ENCODE measurements around the gene GRIP1. TPM values are rescaled to one million over a fixed set of nuclear protein-coding genes. Genes with fewer than 3 reads are reported as not detected.

GRIP1 gene
- total and polyA plus RNA-seq, 2 donors, result 0.71 to 3.9 TPM

GRCh38 chr12:66329941-66330340 lies 348.9 kb downstream of the GRIP1 start:
- Histone ChIP-seq H3K4me1 (ENCODE audit: control insufficient read depth in 2 of 2, insufficient read depth in 2 of 2, low read length in 2 of 2) (no peaks in the 10 kb centered on the region), H3K4me3 (ENCODE audit: low read length in 2 of 2) (no peak overlapping the region), H3K27ac (ENCODE audit: low read depth in 1 of 2, low read length in 1 of 2) (no peak overlapping the region), H3K9me3 (ENCODE audit: control insufficient read depth in 2 of 2, insufficient read depth in 1 of 2, low read length in 1 of 2) (no peaks in the 10 kb centered on the region), H3K27me3 (ENCODE audit: control insufficient read depth in 2 of 2, insufficient read depth in 1 of 2, low read length in 1 of 2) (no peaks in the 10 kb centered on the region), H3K36me3 (ENCODE audit: control insufficient read depth in 2 of 2, insufficient read depth in 2 of 2, low read length in 1 of 2) (peaks cover 6 to 26% of the 10 kb centered on the region in 2 donors)
- DNase-seq (ENCODE audit: low read depth in 6 of 9, low spot score in 9 of 9), result no peak
- WGBS, result 97% methylated on average over 5 of the region's 5 CpGs

GRCh38 chr12:66323017-66323416 lies 355.9 kb downstream of the GRIP1 start:
- H3K36me3 ChIP-seq (ENCODE audit: control insufficient read depth in 2 of 2, insufficient read depth in 2 of 2, low read length in 1 of 2), result peaks cover 3 to 11% of the 10 kb centered on the region in 2 donors
- H3K4me1 ChIP-seq (ENCODE audit: control insufficient read depth in 2 of 2, insufficient read depth in 2 of 2, low read length in 2 of 2), result no peaks in the 10 kb centered on the region
- H3K9me3 ChIP-seq (ENCODE audit: control insufficient read depth in 2 of 2, insufficient read depth in 1 of 2, low read length in 1 of 2), result no peaks in the 10 kb centered on the region
- WGBS, result 98% methylated on average over 1 of the region's 1 CpG
- no peak for DNase-seq (ENCODE audit: low read depth in 6 of 9, low spot score in 9 of 9)
- H3K4me3 ChIP-seq (ENCODE audit: low read length in 2 of 2), result no peak overlapping the region
- no peak overlapping the region for H3K27ac ChIP-seq (ENCODE audit: low read depth in 1 of 2, low read length in 1 of 2)
- H3K27me3 ChIP-seq (ENCODE audit: control insufficient read depth in 2 of 2, insufficient read depth in 1 of 2, low read length in 1 of 2), result no peaks in the 10 kb centered on the region

GRCh38 chr12:66321435-66321834 lies 357.4 kb downstream of the GRIP1 start:
- Histone ChIP-seq H3K36me3 (ENCODE audit: control insufficient read depth in 2 of 2, insufficient read depth in 2 of 2, low read length in 1 of 2) (peaks cover 3 to 11% of the 10 kb centered on the region in 2 donors), H3K27me3 (ENCODE audit: control insufficient read depth in 2 of 2, insufficient read depth in 1 of 2, low read length in 1 of 2) (no peaks in the 10 kb centered on the region), H3K27ac (ENCODE audit: low read depth in 1 of 2, low read length in 1 of 2) (no peak overlapping the region), H3K9me3 (ENCODE audit: control insufficient read depth in 2 of 2, insufficient read depth in 1 of 2, low read length in 1 of 2) (no peaks in the 10 kb centered on the region), H3K4me1 (ENCODE audit: control insufficient read depth in 2 of 2, insufficient read depth in 2 of 2, low read length in 2 of 2) (no peaks in the 10 kb centered on the region), H3K4me3 (ENCODE audit: low read length in 2 of 2) (no peak overlapping the region)
- no peak for DNase-seq (ENCODE audit: low read depth in 6 of 9, low spot score in 9 of 9)

DNA sequence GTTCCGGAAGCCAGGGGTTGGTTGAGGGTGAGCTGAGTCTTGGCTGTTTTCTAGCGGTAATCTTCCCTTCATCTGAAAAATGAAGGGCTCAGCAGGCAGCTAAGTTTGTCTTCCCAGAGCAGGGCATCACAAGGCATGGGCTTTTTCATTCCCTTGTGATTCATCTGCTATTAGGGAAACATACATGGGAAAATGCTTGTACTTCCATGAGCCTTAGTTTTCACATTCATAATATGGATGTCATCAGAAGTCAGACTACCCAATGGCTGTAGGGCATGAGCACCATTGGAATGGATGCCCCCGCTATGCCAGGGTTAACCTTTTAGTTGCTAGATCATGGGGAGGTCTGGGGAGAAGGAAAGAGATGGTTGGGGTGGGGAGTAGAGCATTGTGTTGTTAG lies 357.9 kb downstream of the GRIP1 start:
- H3K9me3 ChIP-seq (ENCODE audit: control insufficient read depth in 2 of 2, insufficient read depth in 1 of 2, low read length in 1 of 2), result no peaks in the 10 kb centered on the region
- peaks cover 3 to 11% of the 10 kb centered on the region in 2 donors for H3K36me3 ChIP-seq (ENCODE audit: control insufficient read depth in 2 of 2, insufficient read depth in 2 of 2, low read length in 1 of 2)
- no peaks in the 10 kb centered on the region for H3K4me1 ChIP-seq (ENCODE audit: control insufficient read depth in 2 of 2, insufficient read depth in 2 of 2, low read length in 2 of 2)
- no peaks in the 10 kb centered on the region for H3K27me3 ChIP-seq (ENCODE audit: control insufficient read depth in 2 of 2, insufficient read depth in 1 of 2, low read length in 1 of 2)
- WGBS, result 97% methylated on average over 3 of the region's 3 CpGs
- DNase-seq (ENCODE audit: low read depth in 6 of 9, low spot score in 9 of 9), result no peak
- H3K4me3 ChIP-seq (ENCODE audit: low read length in 2 of 2), result no peak overlapping the region
- no peak overlapping the region for H3K27ac ChIP-seq (ENCODE audit: low read depth in 1 of 2, low read length in 1 of 2)

- H3K4me1 ChIP-seq (ENCODE audit: control insufficient read depth in 2 of 2, insufficient read depth in 2 of 2, low read length in 2 of 2), result no peaks in the 10 kb centered on the region
- H3K9me3 ChIP-seq (ENCODE audit: control insufficient read depth in 2 of 2, insufficient read depth in 1 of 2, low read length in 1 of 2), result no peaks in the 10 kb centered on the region
- 93% methylated on average over 4 of the region's 4 CpGs for WGBS
- no peak overlapping the region for H3K4me3 ChIP-seq (ENCODE audit: low read length in 2 of 2)
- peaks cover 3 to 4% of the 10 kb centered on the region in 2 donors for H3K36me3 ChIP-seq (ENCODE audit: control insufficient read depth in 2 of 2, insufficient read depth in 2 of 2, low read length in 1 of 2)
- H3K27ac ChIP-seq (ENCODE audit: low read depth in 1 of 2, low read length in 1 of 2), result no peak overlapping the region
- H3K27me3 ChIP-seq (ENCODE audit: control insufficient read depth in 2 of 2, insufficient read depth in 1 of 2, low read length in 1 of 2), result no peaks in the 10 kb centered on the region
- DNase-seq (ENCODE audit: low read depth in 6 of 9, low spot score in 9 of 9), result no peak
These were observed 359.5 kb downstream of the GRIP1 start for GRCh38 chr12:66319266-66319954.

- Histone ChIP-seq H3K27ac (ENCODE audit: low read depth in 1 of 2, low read length in 1 of 2) (no peak overlapping the region), H3K36me3 (ENCODE audit: control insufficient read depth in 2 of 2, insufficient read depth in 2 of 2, low read length in 1 of 2) (peaks cover 6 to 14% of the 10 kb centered on the region in 2 donors), H3K4me1 (ENCODE audit: control insufficient read depth in 2 of 2, insufficient read depth in 2 of 2, low read length in 2 of 2) (no peaks in the 10 kb centered on the region), H3K27me3 (ENCODE audit: control insufficient read depth in 2 of 2, insufficient read depth in 1 of 2, low read length in 1 of 2) (no peaks in the 10 kb centered on the region), H3K9me3 (ENCODE audit: control insufficient read depth in 2 of 2, insufficient read depth in 1 of 2, low read length in 1 of 2) (no peaks in the 10 kb centered on the region), H3K4me3 (ENCODE audit: low read length in 2 of 2) (no peak overlapping the region)
- DNase-seq (ENCODE audit: low read depth in 6 of 9, low spot score in 9 of 9), result no peak
These were observed 364.6 kb downstream of the GRIP1 start for GRCh38 chr12:66314278-66314677.

DNA sequence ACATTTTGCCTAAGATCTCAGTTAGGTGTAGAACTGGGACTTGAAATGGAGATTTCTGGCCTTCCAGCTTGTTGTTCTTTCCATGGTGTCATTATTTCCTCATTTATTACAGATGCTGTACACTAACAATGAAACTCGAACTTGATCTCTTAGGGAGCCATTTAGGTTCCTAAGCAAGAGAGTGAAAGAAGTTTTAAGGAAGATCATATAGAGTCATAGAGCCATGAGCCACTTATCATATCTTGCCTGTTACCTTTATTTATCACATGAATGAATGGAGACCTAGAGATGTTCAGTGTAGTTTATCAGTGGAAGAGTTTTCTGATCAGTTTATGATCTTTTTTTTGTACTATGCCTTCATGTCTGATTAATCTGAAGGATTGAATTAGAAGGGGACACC lies 366.7 kb downstream of the GRIP1 start:
- no peak for DNase-seq (ENCODE audit: low read depth in 6 of 9, low spot score in 9 of 9)
- Histone ChIP-seq H3K27me3 (ENCODE audit: control insufficient read depth in 2 of 2, insufficient read depth in 1 of 2, low read length in 1 of 2) (no peaks in the 10 kb centered on the region), H3K4me1 (ENCODE audit: control insufficient read depth in 2 of 2, insufficient read depth in 2 of 2, low read length in 2 of 2) (no peaks in the 10 kb centered on the region), H3K36me3 (ENCODE audit: control insufficient read depth in 2 of 2, insufficient read depth in 2 of 2, low read length in 1 of 2) (peaks cover 6 to 21% of the 10 kb centered on the region in 2 donors), H3K4me3 (ENCODE audit: low read length in 2 of 2) (no peak overlapping the region), H3K9me3 (ENCODE audit: control insufficient read depth in 2 of 2, insufficient read depth in 1 of 2, low read length in 1 of 2) (no peaks in the 10 kb centered on the region), H3K27ac (ENCODE audit: low read depth in 1 of 2, low read length in 1 of 2) (no peak overlapping the region)
- whole genome bisulfite sequencing, result 93% methylated on average over 1 of the region's 1 CpG

DNA sequence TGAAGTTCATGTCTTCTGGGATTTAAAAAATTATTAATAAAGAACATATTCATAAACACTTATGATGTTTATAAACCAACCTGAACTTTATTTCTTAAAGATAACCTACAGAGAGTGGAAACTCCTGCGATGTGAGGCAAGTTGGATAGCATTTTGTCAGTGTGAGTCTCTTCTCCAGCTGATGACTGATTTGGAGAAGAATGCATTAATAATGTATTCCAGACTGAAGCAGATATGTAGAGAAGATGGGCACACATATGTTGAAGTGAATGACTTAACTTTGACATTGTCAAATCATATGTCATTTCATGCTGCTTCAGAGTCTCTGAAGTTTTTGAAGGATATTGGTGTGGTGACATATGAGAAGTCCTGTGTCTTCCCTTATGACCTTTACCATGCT lies 369.3 kb downstream of the GRIP1 start:
- no peak for DNase-seq (ENCODE audit: low read depth in 6 of 9, low spot score in 9 of 9)
- no peaks in the 10 kb centered on the region for H3K4me1 ChIP-seq (ENCODE audit: control insufficient read depth in 2 of 2, insufficient read depth in 2 of 2, low read length in 2 of 2)
- H3K27me3 ChIP-seq (ENCODE audit: control insufficient read depth in 2 of 2, insufficient read depth in 1 of 2, low read length in 1 of 2), result no peaks in the 10 kb centered on the region
- no peak overlapping the region for H3K4me3 ChIP-seq (ENCODE audit: low read length in 2 of 2)
- H3K9me3 ChIP-seq (ENCODE audit: control insufficient read depth in 2 of 2, insufficient read depth in 1 of 2, low read length in 1 of 2), result no peaks in the 10 kb centered on the region
- 100% methylated on average over 1 of the region's 1 CpG for WGBS
- peaks cover 6 to 24% of the 10 kb centered on the region in 2 donors for H3K36me3 ChIP-seq (ENCODE audit: control insufficient read depth in 2 of 2, insufficient read depth in 2 of 2, low read length in 1 of 2)
- no peak overlapping the region for H3K27ac ChIP-seq (ENCODE audit: low read depth in 1 of 2, low read length in 1 of 2)

DNA sequence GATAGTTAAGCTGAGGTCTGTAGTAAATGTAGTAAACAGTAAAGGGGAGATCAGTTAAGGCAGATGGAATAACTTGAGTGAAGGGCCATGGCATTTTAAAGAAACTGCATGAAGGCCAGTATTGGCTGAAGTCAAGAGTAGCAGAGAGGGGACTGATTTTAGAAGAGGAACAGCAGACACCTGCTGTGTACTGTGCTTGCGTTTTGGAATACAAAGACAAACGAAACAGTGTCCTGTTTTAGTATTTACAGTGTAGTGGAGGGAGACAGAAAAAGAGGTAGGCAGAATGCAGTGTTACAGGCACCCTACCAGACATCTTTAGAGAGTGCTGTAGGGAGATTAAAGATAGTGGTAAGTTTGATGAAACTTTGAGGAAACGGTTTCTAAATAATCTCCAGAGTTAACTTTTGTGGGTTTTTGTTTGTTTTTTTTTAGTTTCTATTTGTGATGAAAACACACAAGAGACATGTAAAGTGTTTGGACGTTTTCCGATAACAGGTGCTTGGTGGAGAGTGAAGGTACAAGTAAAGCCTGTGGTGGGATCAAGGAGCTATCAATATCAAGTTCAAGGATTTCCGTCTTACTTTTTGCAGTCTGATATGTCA lies 374.5 kb downstream of the GRIP1 start:
- peaks cover 0 to 5% of the 10 kb centered on the region in 2 donors for H3K27me3 ChIP-seq (ENCODE audit: control insufficient read depth in 2 of 2, insufficient read depth in 1 of 2, low read length in 1 of 2)
- peak in 1 of 9 donors; percentile 41 for DNase-seq (ENCODE audit: low read depth in 6 of 9, low spot score in 9 of 9)
- 34% methylated on average over 6 of the region's 6 CpGs for WGBS
- H3K4me3 ChIP-seq (ENCODE audit: low read length in 2 of 2), result peak overlapping the region; percentile 18 to 81
- no peaks in the 10 kb centered on the region for H3K9me3 ChIP-seq (ENCODE audit: control insufficient read depth in 2 of 2, insufficient read depth in 1 of 2, low read length in 1 of 2)
- H3K36me3 ChIP-seq (ENCODE audit: control insufficient read depth in 2 of 2, insufficient read depth in 2 of 2, low read length in 1 of 2), result peaks cover 0 to 10% of the 10 kb centered on the region in 2 donors
- peaks cover 8 to 18% of the 10 kb centered on the region in 2 donors for H3K4me1 ChIP-seq (ENCODE audit: control insufficient read depth in 2 of 2, insufficient read depth in 2 of 2, low read length in 2 of 2)
- peak overlapping the region in 1 of 2 donors; percentile 52 for H3K27ac ChIP-seq (ENCODE audit: low read depth in 1 of 2, low read length in 1 of 2)

Measured in thymus (tissue), 11 donors.